A673 (cell line): ENCODE measurements around the gene HTR2B.

Experiments used
- CTCF ChIP-seq: fragments of 300-800, 200-600 bp; sonication (generic); conservative IDR thresholded peaks from 2 replicates; pipeline ENCODE4 v1.5.1; 2017; ENCODE audit warnings: low read depth, mild to moderate bottlenecking, antibody characterized with exemption, low read length, moderate library complexity, mixed read lengths
- EZH2 ChIP-seq: fragments of 200-600 bp; sonication (generic); IDR thresholded peaks from 2 replicates; pipeline ENCODE4 v1.6.1; 2017; ENCODE audit warnings: borderline replicate concordance, low read depth, mild to moderate bottlenecking, mixed read lengths, antibody characterized with exemption, low read length; ENCODE audit not compliant: poor library complexity, severe bottlenecking

- no peak for TF ChIP-seq CTCF
- TF ChIP-seq EZH2: no peak
These were observed 14.3 kb downstream of the HTR2B start for GRCh38 chr2:231110551-231110950.
